H9 (cell line): ENCODE measurements around the gene HSPA4. TPM values are rescaled to one million over a fixed set of nuclear protein-coding genes. Genes with fewer than 3 reads are reported as not detected.

Experiments used
- DNase-seq: peaks from one replicate; pipeline ENCODE4 v3.0.0-alpha.2; 2017
- H2AFZ ChIP-seq: one replicate; pipeline ENCODE4 v1.6.1; 2013; ENCODE audit warnings: mild to moderate bottlenecking, low read length, control low read depth, moderate library complexity
- H2AK5ac ChIP-seq: 2 replicates; pipeline ENCODE4 v1.6.1; 2013; ENCODE audit warnings: low read length, control low read depth, mixed read lengths; ENCODE audit not compliant: insufficient read length
- H2BK120ac ChIP-seq: one replicate; pipeline ENCODE4 v1.6.1; 2013; ENCODE audit warnings: low read depth, mild to moderate bottlenecking, low read length, control low read depth, inconsistent platforms; ENCODE audit not compliant: poor library complexity, severe bottlenecking
- H2BK12ac ChIP-seq: 2 replicates; pipeline ENCODE4 v1.6.1; 2013; ENCODE audit warnings: low read length, control low read depth, mixed read lengths, low read depth; ENCODE audit not compliant: insufficient read length
- H2BK15ac ChIP-seq: 2 replicates; pipeline ENCODE4 v1.6.1; 2013; ENCODE audit warnings: low read depth, low read length, control low read depth
- H2BK20ac ChIP-seq: one replicate; pipeline ENCODE4 v1.6.1; 2013; ENCODE audit warnings: low read depth, mild to moderate bottlenecking, low read length, control low read depth, inconsistent platforms; ENCODE audit not compliant: poor library complexity, severe bottlenecking
- H2BK5ac ChIP-seq: 2 replicates; pipeline ENCODE4 v1.6.1; 2013; ENCODE audit warnings: low read length, control low read depth, mixed read lengths; ENCODE audit not compliant: insufficient read length
- H3K14ac ChIP-seq: 2 replicates; pipeline ENCODE4 v1.6.1; 2013; ENCODE audit warnings: low read length, control low read depth; ENCODE audit not compliant: insufficient read depth
- H3K18ac ChIP-seq: 2 replicates; pipeline ENCODE4 v1.6.1; 2013; ENCODE audit warnings: low read depth, mild to moderate bottlenecking, mixed read lengths, low read length, control low read depth; ENCODE audit not compliant: insufficient read length
- H3K23ac ChIP-seq: 2 replicates; pipeline ENCODE4 v1.6.1; 2013; ENCODE audit warnings: low read length, control low read depth, mixed read lengths, low read depth; ENCODE audit not compliant: insufficient read length
- H3K23me2 ChIP-seq: 2 replicates; pipeline ENCODE4 v1.6.1; 2013; ENCODE audit warnings: low read depth, mild to moderate bottlenecking, mixed read lengths, low read length, control low read depth; ENCODE audit not compliant: insufficient read length, poor library complexity, severe bottlenecking
- H3K27ac ChIP-seq: 2 replicates; pipeline ENCODE4 v1.5.1; 2013; ENCODE audit warnings: low read length, control low read depth, mixed read lengths, low read depth; ENCODE audit not compliant: insufficient read length
- H3K27me3 ChIP-seq: 2 replicates; pipeline ENCODE4 v1.6.1; 2013; ENCODE audit warnings: low read length, control low read depth, inconsistent platforms; ENCODE audit not compliant: insufficient read depth
- H3K4ac ChIP-seq: 2 replicates; pipeline ENCODE4 v1.6.1; 2013; ENCODE audit warnings: low read depth, mild to moderate bottlenecking, control low read depth, inconsistent platforms, low read length, moderate library complexity
- H3K4me1 ChIP-seq: 2 replicates; pipeline ENCODE4 v1.6.1; 2013; ENCODE audit warnings: low read length, control low read depth, inconsistent platforms; ENCODE audit not compliant: insufficient read depth
- H3K4me2 ChIP-seq: 2 replicates; pipeline ENCODE4 v1.6.1; 2013; ENCODE audit warnings: low read length, control low read depth, mixed read lengths; ENCODE audit not compliant: insufficient read length, insufficient read depth
- H3K56ac ChIP-seq: 2 replicates; pipeline ENCODE4 v1.6.1; 2013; ENCODE audit warnings: low read depth, mild to moderate bottlenecking, mixed read lengths, low read length, control low read depth; ENCODE audit not compliant: insufficient read length
- H3K79me1 ChIP-seq: 2 replicates; pipeline ENCODE4 v1.6.1; 2013; ENCODE audit warnings: low read depth, mild to moderate bottlenecking, moderate library complexity, low read length, control low read depth, inconsistent platforms; ENCODE audit not compliant: insufficient read depth, poor library complexity, severe bottlenecking
- H3K79me2 ChIP-seq: 2 replicates; pipeline ENCODE4 v1.6.1; 2013; ENCODE audit warnings: low read length, control low read depth, inconsistent platforms; ENCODE audit not compliant: insufficient read depth
- H3K9ac ChIP-seq: 2 replicates; pipeline ENCODE4 v1.6.1; 2013; ENCODE audit warnings: low read length, control low read depth, mixed read lengths; ENCODE audit not compliant: insufficient read length; ENCODE audit errors: extremely low read depth
- H3K9me3 ChIP-seq: one replicate; pipeline ENCODE4 v1.6.1; 2013; ENCODE audit warnings: low read depth, low read length, inconsistent platforms; ENCODE audit not compliant: control insufficient read depth
- H3T11ph ChIP-seq: one replicate; pipeline ENCODE4 v1.6.1; 2013; ENCODE audit warnings: mild to moderate bottlenecking, low read length, control low read depth, inconsistent platforms
- H4K20me1 ChIP-seq: one replicate; pipeline ENCODE4 v1.6.1; 2013; ENCODE audit not compliant: control insufficient read depth, insufficient read length, insufficient read depth
- H4K5ac ChIP-seq: 2 replicates; pipeline ENCODE4 v1.6.1; 2013; ENCODE audit warnings: low read depth, mild to moderate bottlenecking, mixed read lengths, low read length, control low read depth; ENCODE audit not compliant: insufficient read length
- H4K8ac ChIP-seq: replicated peaks from 2 replicates; pipeline ENCODE4 v1.6.1; 2013; ENCODE audit warnings: low read length, control low read depth, mixed read lengths, low read depth; ENCODE audit not compliant: insufficient read length
- H4K91ac ChIP-seq: 2 replicates; pipeline ENCODE4 v1.6.1; 2013; ENCODE audit warnings: low read depth, mild to moderate bottlenecking, moderate library complexity, mixed read lengths, low read length, control low read depth; ENCODE audit not compliant: insufficient read length
- H3K27ac Mint-ChIP-seq, 3 experiments: 2 replicates in 2 of 3; 3 replicates in 1 of 3; pipeline ENCODE4 v1.8.0; 2020 to 2021; ENCODE audit warnings: mixed read lengths in 3 of 3, mild to moderate bottlenecking in 1 of 3, moderate library complexity in 1 of 3
- H3K27me3 Mint-ChIP-seq: 2 replicates; pipeline ENCODE4 v1.8.0; 2021; ENCODE audit warnings: low read depth, mild to moderate bottlenecking, moderate library complexity, mixed read lengths
- H3K36me3 Mint-ChIP-seq, 3 experiments: 2 replicates in 2 of 3; 3 replicates in 1 of 3; pipeline ENCODE4 v1.8.0; 2020 to 2021; ENCODE audit warnings: low read depth in 3 of 3, mixed read lengths in 3 of 3; ENCODE audit not compliant: insufficient read depth in 1 of 3
- H3K4me1 Mint-ChIP-seq, 2 experiments: 2 replicates each; pipeline ENCODE4 v1.8.0; 2020; ENCODE audit warnings: mixed read lengths in 2 of 2
- H3K4me3 Mint-ChIP-seq, 2 experiments: 2 replicates in 1 of 2; 3 replicates in 1 of 2; pipeline ENCODE4 v1.8.0; 2020 to 2021; ENCODE audit warnings: mild to moderate bottlenecking in 2 of 2, mixed read lengths in 2 of 2, moderate library complexity in 1 of 2
- H3K9me3 Mint-ChIP-seq, 2 experiments: 2 replicates in 1 of 2; 3 replicates in 1 of 2; pipeline ENCODE4 v1.8.0; 2020; ENCODE audit warnings: mild to moderate bottlenecking in 2 of 2, mixed read lengths in 2 of 2, moderate library complexity in 1 of 2
- CTCF ChIP-seq: fragments of 200-600 bp; sonication (generic); conservative IDR thresholded peaks from 3 replicates; pipeline ENCODE4 v1.8.0; 2021; ENCODE audit warnings: antibody characterized with exemption, mild to moderate bottlenecking
- WGBS: extraction: QIAGEN DNeasy Blood & Tissue Kit; methylation state at CpG from one replicate; pipeline ENCODE4 v1.1.7; 2013; ENCODE audit warnings: missing lambda C conversion rate, low lambda C conversion rate, mixed read lengths; ENCODE audit not compliant: insufficient read length; ENCODE audit errors: extremely low coverage; 5-methylcytosine and 5-hydroxymethylcytosine counted together
- total RNA-seq: library from RNA; stranded (reverse); gene quantifications from 2 replicates; pipeline ENCODE4 v1.2.1, GENCODE V29; 2021

Gene HSPA4
- total RNA-seq, 1 experiment from 2014 or later, result 293 TPM

- no peaks in the 10 kb centered on the region for H4K20me1 ChIP-seq
- peaks cover 2 to 3% of the 10 kb centered on the region in 2 experiments; a peak in 1 of 4 replicates for H3K4me1 Mint-ChIP-seq
- H3K4ac ChIP-seq, result no peak overlapping the region
- H3K14ac ChIP-seq, result no peak overlapping the region
- H3K4me3 Mint-ChIP-seq, result no peak overlapping the region
- no peaks in the 10 kb centered on the region for H3K79me1 ChIP-seq
- no CpG with 5 or more reads among the region's 1 CpG for WGBS
- no peaks in the 10 kb centered on the region for H3K23me2 ChIP-seq
- H3K4me2 ChIP-seq, result no peak overlapping the region
- H3T11ph ChIP-seq, result no peak overlapping the region
- H2AFZ ChIP-seq, result no peak overlapping the region
- H4K91ac ChIP-seq, result no peak overlapping the region
- H3K56ac ChIP-seq, result no peak overlapping the region
- H2AK5ac ChIP-seq, result no peak overlapping the region
- no peak overlapping the region for H4K8ac ChIP-seq
- no peak overlapping the region for H2BK15ac ChIP-seq
- H2BK12ac ChIP-seq, result no peak overlapping the region
- DNase-seq, result no peak
- no peaks in the 10 kb centered on the region for H3K9me3 ChIP-seq
- H3K9me3 Mint-ChIP-seq, result no peaks in the 10 kb centered on the region
- no peak overlapping the region for H2BK20ac ChIP-seq
- no peak overlapping the region for H4K5ac ChIP-seq
- no peak overlapping the region for H2BK120ac ChIP-seq
- peaks cover 2% of the 10 kb centered on the region; the same call in 1 of the 2 replicates for H3K4me1 ChIP-seq
- H3K27ac ChIP-seq, result no peak overlapping the region
- peaks cover 5% of the 10 kb centered on the region for H3K27me3 Mint-ChIP-seq
- TF ChIP-seq CTCF, result no peak
- no peaks in the 10 kb centered on the region for H3K27me3 ChIP-seq
- H2BK5ac ChIP-seq, result no peak overlapping the region
- H3K23ac ChIP-seq, result no peak overlapping the region
- H3K18ac ChIP-seq, result no peak overlapping the region
- no peak overlapping the region; a peak in 1 of 7 replicates for H3K27ac Mint-ChIP-seq
- H3K36me3 Mint-ChIP-seq, result no peaks in the 10 kb centered on the region; a peak in 1 of 7 replicates
- H3K9ac ChIP-seq, result no peak overlapping the region
- no peaks in the 10 kb centered on the region for H3K79me2 ChIP-seq
Measured at GRCh38 chr5:133128066-133128465, 76.3 kb downstream of the HSPA4 start.
